NCI-H524 treated with DMSO at 0.1 percent for 48 hours (cell line): ENCODE results near the gene CYP4F11.
"Not testable (repeated sequence)": the region's sequence is repeated elsewhere in the genome, so short reads cannot be mapped to it uniquely, and the experiment has no call there.

Experiments used
- DNase-seq: peaks from one replicate; lab custom pipeline; 2025; lab: John Stamatoyannopoulos, UW

Gene CYP4F11

GRCh38 chr19:15923702-15924101 is 10.6 kb downstream of the CYP4F11 start:
- no peak for DNase-seq

GRCh38 chr19:15922021-15922420 is 12.3 kb downstream of the CYP4F11 start:
- no peak for DNase-seq

- DNase-seq: no peak
These were observed 15.1 kb downstream of the CYP4F11 start for GRCh38 chr19:15919243-15919642.

- DNase-seq: no peak
These were observed 19.2 kb downstream of the CYP4F11 start for GRCh38 chr19:15915109-15915508.

GRCh38 chr19:15913830-15914229 is 20.5 kb downstream of the CYP4F11 start:
- no peak for DNase-seq

- no peak for DNase-seq
These were observed 20.9 kb downstream of the CYP4F11 start for GRCh38 chr19:15913384-15913783.

- DNase-seq: no peak
These were observed 22.6 kb downstream of the CYP4F11 start for GRCh38 chr19:15911599-15912235.

- DNase-seq: no peak
These were observed 29.3 kb downstream of the CYP4F11 start for GRCh38 chr19:15905026-15905425.

- DNase-seq: not testable (repeated sequence)
These were observed 31.4 kb downstream of the CYP4F11 start for GRCh38 chr19:15902898-15903297.

- DNase-seq: no peak
These were observed 32.1 kb downstream of the CYP4F11 start for GRCh38 chr19:15902254-15902653.

GRCh38 chr19:15900504-15900903 is 33.8 kb downstream of the CYP4F11 start:
- no peak for DNase-seq

GRCh38 chr19:15900032-15900431 is 34.3 kb downstream of the CYP4F11 start:
- DNase-seq: not testable (repeated sequence)

- not testable (repeated sequence) for DNase-seq
These were observed 34.8 kb downstream of the CYP4F11 start for GRCh38 chr19:15899561-15899960.

- no peak for DNase-seq
These were observed 36.5 kb downstream of the CYP4F11 start, which contains the start of gene CYP4F2 for GRCh38 chr19:15897738-15898276. Gene CYP4F2 (minus strand): TSS chr19:15898074. CDS start chr19:15897611, 463 bp downstream.

GRCh38 chr19:15897026-15897737 is 37.1 kb downstream of the CYP4F11 start:
- no peak for DNase-seq

- no peak for DNase-seq
These were observed 38.4 kb downstream of the CYP4F11 start for GRCh38 chr19:15895876-15896430.

- DNase-seq: no peak
These were observed 40.0 kb downstream of the CYP4F11 start for GRCh38 chr19:15894359-15894758.

- DNase-seq: no peak
These were observed 40.9 kb downstream of the CYP4F11 start for GRCh38 chr19:15893477-15893876.

- no peak for DNase-seq
These were observed 42.3 kb downstream of the CYP4F11 start for GRCh38 chr19:15892012-15892411.

- no peak for DNase-seq
These were observed 42.9 kb downstream of the CYP4F11 start for GRCh38 chr19:15891434-15891833.

- DNase-seq: not testable (repeated sequence)
These were observed 45.0 kb downstream of the CYP4F11 start for GRCh38 chr19:15889339-15889738.

- DNase-seq: no peak
These were observed 48.4 kb downstream of the CYP4F11 start for GRCh38 chr19:15885919-15886318.

- DNase-seq: no peak
These were observed 49.2 kb downstream of the CYP4F11 start for GRCh38 chr19:15885167-15885566.
